Measurements from ENCODE around the gene C17orf114.
A peak's percentile ranks its signal among the peaks of the same experiment; 100 is the strongest.

Gene C17orf114

DNA sequence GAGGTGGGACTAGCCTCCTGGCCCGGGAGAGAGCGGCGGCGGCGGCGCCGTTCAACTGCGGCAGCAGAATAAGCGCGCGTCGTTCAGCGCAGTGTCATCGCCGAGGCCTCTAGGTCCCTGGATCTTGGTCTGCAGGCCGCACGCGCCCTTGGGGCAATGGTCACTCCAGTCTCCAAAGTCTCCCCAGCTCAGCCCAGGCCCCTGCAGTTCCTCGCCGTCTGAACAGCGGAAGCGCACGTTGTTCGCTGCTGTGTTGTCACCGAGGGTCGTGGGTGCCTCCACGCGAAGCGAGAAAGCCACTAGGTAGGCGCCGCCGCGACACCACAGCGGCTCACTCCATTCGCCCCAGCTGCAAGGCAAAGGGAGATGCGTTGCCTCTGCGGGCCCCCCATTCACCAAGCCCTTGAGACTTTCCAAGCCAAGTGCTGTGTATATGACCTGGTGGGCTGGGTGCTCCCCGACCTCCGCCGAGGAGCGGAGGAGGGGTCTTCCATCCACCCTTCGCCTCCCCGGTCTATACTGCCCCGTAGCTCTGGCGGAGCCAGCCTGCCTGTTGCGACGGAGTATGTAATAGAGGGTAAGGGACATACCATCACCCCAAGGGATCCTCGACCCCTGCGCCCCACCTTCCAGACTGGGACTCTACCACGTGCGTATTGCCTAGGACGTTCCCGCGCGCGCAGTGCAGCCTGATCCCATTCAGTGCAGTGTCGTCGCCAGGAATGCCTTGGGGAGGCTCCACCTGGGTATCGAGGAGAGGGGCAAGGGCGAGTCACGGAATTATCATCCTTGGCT lies 16.6 kb downstream of the C17orf114 start:
- H3K9me3 Mint-ChIP-seq, result no peaks in the 10 kb centered on the region
- CTCF ChIA-PET, result no interaction called here
- TF ChIP-seq, protein P1, sequence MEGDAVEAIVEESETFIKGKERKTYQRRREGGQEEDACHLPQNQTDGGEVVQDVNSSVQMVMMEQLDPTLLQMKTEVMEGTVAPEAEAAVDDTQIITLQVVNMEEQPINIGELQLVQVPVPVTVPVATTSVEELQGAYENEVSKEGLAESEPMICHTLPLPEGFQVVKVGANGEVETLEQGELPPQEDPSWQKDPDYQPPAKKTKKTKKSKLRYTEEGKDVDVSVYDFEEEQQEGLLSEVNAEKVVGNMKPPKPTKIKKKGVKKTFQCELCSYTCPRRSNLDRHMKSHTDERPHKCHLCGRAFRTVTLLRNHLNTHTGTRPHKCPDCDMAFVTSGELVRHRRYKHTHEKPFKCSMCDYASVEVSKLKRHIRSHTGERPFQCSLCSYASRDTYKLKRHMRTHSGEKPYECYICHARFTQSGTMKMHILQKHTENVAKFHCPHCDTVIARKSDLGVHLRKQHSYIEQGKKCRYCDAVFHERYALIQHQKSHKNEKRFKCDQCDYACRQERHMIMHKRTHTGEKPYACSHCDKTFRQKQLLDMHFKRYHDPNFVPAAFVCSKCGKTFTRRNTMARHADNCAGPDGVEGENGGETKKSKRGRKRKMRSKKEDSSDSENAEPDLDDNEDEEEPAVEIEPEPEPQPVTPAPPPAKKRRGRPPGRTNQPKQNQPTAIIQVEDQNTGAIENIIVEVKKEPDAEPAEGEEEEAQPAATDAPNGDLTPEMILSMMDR (IDR thresholded peaks at IDR 0.05), result no peak

GRCh38 chr17:4782652-4783051 lies 19.5 kb downstream of the C17orf114 start:
- no peak overlapping the region for H3K27ac Mint-ChIP-seq
- ATAC-seq (ENCODE audit: low read depth), result no peak
- CTCF ChIA-PET, result no interaction called here
- H3K4me3 Mint-ChIP-seq, result no peak overlapping the region
- POLR2A ChIA-PET, result no interaction called here
- H3K4me1 Mint-ChIP-seq, result peaks cover 10% of the 10 kb centered on the region
- intact Hi-C loops (cut with micrococcal nuclease), result no loop called here
- H3K36me3 Mint-ChIP-seq (ENCODE audit: low read depth), result no peaks in the 10 kb centered on the region
- DNase-seq, result no peak
- TF ChIP-seq, protein P1 (IDR thresholded peaks at IDR 0.05), result no peak
- no peaks in the 10 kb centered on the region for H3K9me3 Mint-ChIP-seq
- peaks cover 37% of the 10 kb centered on the region for H3K27me3 Mint-ChIP-seq

More for the DNA sequence above, 16.6 kb downstream of the C17orf114 start:
- H3K27me3 Mint-ChIP-seq, result peaks cover 36% of the 10 kb centered on the region
- ATAC-seq (ENCODE audit: low read depth) (no peak), DNase-seq (no peak)
- H3K27ac Mint-ChIP-seq, result no peak overlapping the region
- H3K36me3 Mint-ChIP-seq (ENCODE audit: low read depth), result no peaks in the 10 kb centered on the region
- intact Hi-C loops (cut with micrococcal nuclease), result loop anchor here (1.0 kb wide), 1 partner anchor 75 kb away; the partner anchor contains the start of gene ARRB2
- POLR2A ChIA-PET, result no interaction called here
- H3K4me3 Mint-ChIP-seq, result peak overlapping the region; percentile 28
- peaks cover 14% of the 10 kb centered on the region for H3K4me1 Mint-ChIP-seq

GRCh38 chr17:4780325-4780955 lies 21.7 kb downstream of the C17orf114 start:
- no peak overlapping the region for H3K4me3 Mint-ChIP-seq
- no peak for ATAC-seq (ENCODE audit: low read depth)
- peaks cover 31% of the 10 kb centered on the region for H3K27me3 Mint-ChIP-seq
- TF ChIP-seq, protein P1 (IDR thresholded peaks at IDR 0.05), result no peak
- no peaks in the 10 kb centered on the region for H3K9me3 Mint-ChIP-seq
- H3K36me3 Mint-ChIP-seq (ENCODE audit: low read depth), result no peaks in the 10 kb centered on the region
- DNase-seq, result no peak
- POLR2A ChIA-PET, result interaction anchor here (0.7 kb wide), 1 partner anchor 9 kb away, joined by 3 read pairs; no protein-coding TSS in a partner anchor
- H3K27ac Mint-ChIP-seq, result no peak overlapping the region
- H3K4me1 Mint-ChIP-seq, result peaks cover 3% of the 10 kb centered on the region
- intact Hi-C loops (cut with micrococcal nuclease), result no loop called here
- CTCF ChIA-PET, result no interaction called here

- ATAC-seq (ENCODE audit: low read depth) (no peak), DNase-seq (no peak)
- Mint-ChIP-seq H3K27me3 (peaks cover 15% of the 10 kb centered on the region), H3K4me1 (peaks cover 10% of the 10 kb centered on the region), H3K36me3 (ENCODE audit: low read depth) (no peaks in the 10 kb centered on the region), H3K4me3 (no peak overlapping the region), H3K9me3 (no peaks in the 10 kb centered on the region), H3K27ac (no peak overlapping the region)
- POLR2A ChIA-PET, result no interaction called here
- intact Hi-C loops (cut with micrococcal nuclease), result no loop called here
- TF ChIP-seq, protein P1 (IDR thresholded peaks at IDR 0.05), result no peak
- CTCF ChIA-PET, result no interaction called here
Measured at GRCh38 chr17:4777969-4778760, 24.0 kb downstream of the C17orf114 start.

GRCh38 chr17:4772235-4772613 lies 29.9 kb downstream of the C17orf114 start:
- peaks cover 16% of the 10 kb centered on the region for H3K27me3 Mint-ChIP-seq
- ATAC-seq (ENCODE audit: low read depth) (no peak), DNase-seq (no peak)
- TF ChIP-seq, protein P1 (IDR thresholded peaks at IDR 0.05), result no peak
- ChIA-PET CTCF (no interaction called here), POLR2A (no interaction called here)
- no peak overlapping the region for H3K27ac Mint-ChIP-seq
- H3K36me3 Mint-ChIP-seq (ENCODE audit: low read depth), result no peaks in the 10 kb centered on the region
- H3K4me1 Mint-ChIP-seq, result peaks cover 10% of the 10 kb centered on the region
- no peak overlapping the region for H3K4me3 Mint-ChIP-seq
- intact Hi-C loops (cut with micrococcal nuclease), result no loop called here
- no peaks in the 10 kb centered on the region for H3K9me3 Mint-ChIP-seq
